ENCODE data around the gene NEMP2.
A peak's percentile ranks its signal among the peaks of the same experiment; 100 is the strongest.
"Not testable (repeated sequence)": the region's sequence is repeated elsewhere in the genome, so short reads cannot be mapped to it uniquely, and the experiment has no call there.

NEMP2 gene

DNA sequence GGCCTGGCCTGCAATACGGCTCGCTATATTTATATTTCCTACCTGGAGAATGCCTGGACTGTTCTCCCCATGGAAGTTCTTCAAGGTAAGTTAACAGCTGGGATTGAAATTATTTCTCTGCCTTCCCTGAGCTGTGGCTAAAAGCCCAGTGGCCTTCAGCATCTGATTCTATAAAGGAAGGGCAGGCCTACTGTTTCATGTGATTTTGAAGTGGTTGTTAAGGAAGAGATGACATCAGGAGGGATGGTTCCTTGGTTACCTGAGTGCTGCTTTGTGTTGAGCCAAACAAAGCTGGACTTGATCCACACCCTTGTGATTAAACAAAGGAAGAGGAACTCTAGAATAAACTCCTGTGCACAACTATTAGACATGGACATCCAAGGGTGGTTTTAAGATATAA lies 64.8 kb downstream of the NEMP2 start:
- Histone ChIP-seq H3K9me3 (ENCODE audit: severe bottlenecking) (no peaks in the 10 kb centered on the region), H3K27ac (ENCODE audit: poor library complexity, severe bottlenecking) (peak overlapping the region; percentile 51), H3K4me3 (ENCODE audit: severe bottlenecking) (no peak overlapping the region), H3K27me3 (ENCODE audit: insufficient read depth, poor library complexity, severe bottlenecking) (no peaks in the 10 kb centered on the region), H3K4me1 (ENCODE audit: insufficient read depth, poor library complexity, severe bottlenecking) (peaks cover 31% of the 10 kb centered on the region), H3K36me3 (ENCODE audit: low read depth) (0 out of 2 replicates have a peak, but pooled peaks cover 3% of the 10 kb centered on the region)
- no peak for DNase-seq (ENCODE audit: low spot score)
- ATAC-seq (ENCODE audit: low read depth): peak; percentile 92
- TF ChIP-seq CTCF (IDR thresholded peaks at IDR 0.05; ENCODE audit: poor library complexity, severe bottlenecking): no peak

- DNase-seq (ENCODE audit: low spot score): no peak
- ATAC-seq (ENCODE audit: low read depth): peak; percentile 91
- no peak overlapping the region for H3K4me3 ChIP-seq (ENCODE audit: severe bottlenecking)
- H3K9me3 ChIP-seq (ENCODE audit: severe bottlenecking): no peaks in the 10 kb centered on the region
- peaks cover 31% of the 10 kb centered on the region for H3K4me1 ChIP-seq (ENCODE audit: insufficient read depth, poor library complexity, severe bottlenecking)
- TF ChIP-seq CTCF (IDR thresholded peaks at IDR 0.05; ENCODE audit: poor library complexity, severe bottlenecking): no peak
- no peaks in the 10 kb centered on the region for H3K27me3 ChIP-seq (ENCODE audit: insufficient read depth, poor library complexity, severe bottlenecking)
- H3K36me3 ChIP-seq (ENCODE audit: low read depth): 0 out of 2 replicates have a peak, but pooled peaks cover 3% of the 10 kb centered on the region
- H3K27ac ChIP-seq (ENCODE audit: poor library complexity, severe bottlenecking): peak overlapping the region; percentile 51
Observed at GRCh38 chr2:190468814-190469569, 65.5 kb downstream of the NEMP2 start.

GRCh38 chr2:190468354-190468753 lies 66.2 kb downstream of the NEMP2 start:
- H3K27me3 ChIP-seq (ENCODE audit: insufficient read depth, poor library complexity, severe bottlenecking); H3K4me3 ChIP-seq (ENCODE audit: severe bottlenecking); ATAC-seq (ENCODE audit: low read depth); DNase-seq (ENCODE audit: low spot score); H3K9me3 ChIP-seq (ENCODE audit: severe bottlenecking); H3K36me3 ChIP-seq (ENCODE audit: low read depth): not testable (repeated sequence)
- H3K27ac ChIP-seq (ENCODE audit: poor library complexity, severe bottlenecking): peak overlapping the region; percentile 51
- H3K4me1 ChIP-seq (ENCODE audit: insufficient read depth, poor library complexity, severe bottlenecking): peaks cover 31% of the 10 kb centered on the region

GRCh38 chr2:190467575-190468083 lies 66.9 kb downstream of the NEMP2 start:
- Histone ChIP-seq H3K4me1 (ENCODE audit: insufficient read depth, poor library complexity, severe bottlenecking) (peaks cover 31% of the 10 kb centered on the region), H3K27me3 (ENCODE audit: insufficient read depth, poor library complexity, severe bottlenecking) (no peaks in the 10 kb centered on the region), H3K9me3 (ENCODE audit: severe bottlenecking) (no peaks in the 10 kb centered on the region), H3K4me3 (ENCODE audit: severe bottlenecking) (no peak overlapping the region), H3K27ac (ENCODE audit: poor library complexity, severe bottlenecking) (peak overlapping the region; percentile 51), H3K36me3 (ENCODE audit: low read depth) (0 out of 2 replicates have a peak, but pooled peaks cover 3% of the 10 kb centered on the region)
- DNase-seq (ENCODE audit: low spot score) (no peak), ATAC-seq (ENCODE audit: low read depth) (no peak)
- TF ChIP-seq CTCF (IDR thresholded peaks at IDR 0.05; ENCODE audit: poor library complexity, severe bottlenecking): no peak

DNA sequence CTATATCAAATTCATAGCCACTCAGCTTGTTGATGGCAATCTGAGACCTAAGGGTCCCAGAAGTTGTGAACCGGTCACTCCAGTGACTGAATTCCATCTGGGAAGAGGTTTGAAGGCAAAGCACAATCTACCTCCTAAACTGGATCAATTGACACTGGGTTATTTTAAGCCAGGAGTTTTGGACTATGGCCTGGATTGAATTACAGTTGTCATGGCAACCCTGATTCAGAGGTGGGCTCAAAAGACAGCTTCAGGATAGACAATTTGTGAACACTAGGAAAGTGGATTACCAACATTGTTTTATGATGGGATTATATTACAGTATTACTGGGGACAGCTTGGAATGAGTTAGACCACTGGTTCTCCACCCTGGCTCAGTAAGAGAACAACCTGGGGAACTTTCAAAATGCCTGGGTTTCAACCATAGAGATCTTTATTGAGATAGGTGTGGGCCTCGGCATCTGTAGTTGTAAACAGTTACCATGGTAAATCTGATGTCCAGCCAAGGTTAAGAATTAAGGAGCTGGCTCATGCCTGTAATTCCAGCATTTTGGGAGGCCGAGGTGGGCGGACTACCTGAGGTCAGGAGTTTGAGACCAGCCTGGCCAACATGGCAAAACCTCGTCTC lies 67.6 kb downstream of the NEMP2 start:
- H3K4me1 ChIP-seq (ENCODE audit: insufficient read depth, poor library complexity, severe bottlenecking): peaks cover 31% of the 10 kb centered on the region
- no peaks in the 10 kb centered on the region for H3K9me3 ChIP-seq (ENCODE audit: severe bottlenecking)
- no peak overlapping the region for H3K27ac ChIP-seq (ENCODE audit: poor library complexity, severe bottlenecking)
- no peak for TF ChIP-seq CTCF (IDR thresholded peaks at IDR 0.05; ENCODE audit: poor library complexity, severe bottlenecking)
- ATAC-seq (ENCODE audit: low read depth) (no peak), DNase-seq (ENCODE audit: low spot score) (no peak)
- H3K27me3 ChIP-seq (ENCODE audit: insufficient read depth, poor library complexity, severe bottlenecking): no peaks in the 10 kb centered on the region
- no peak overlapping the region for H3K4me3 ChIP-seq (ENCODE audit: severe bottlenecking)
- 0 out of 2 replicates have a peak, but pooled peaks cover 3% of the 10 kb centered on the region for H3K36me3 ChIP-seq (ENCODE audit: low read depth)

Measured in RWPE2 (cell line).